ENCODE measurements around the gene MYO5C. TPM values are rescaled to one million over a fixed set of nuclear protein-coding genes. Genes with fewer than 3 reads are reported as not detected.
"Not testable (repeated sequence)": the region's sequence is repeated elsewhere in the genome, so short reads cannot be mapped to it uniquely, and the experiment has no call there.

MYO5C gene
- total and polyA plus RNA-seq, 5 donors from 2014 or later, result 0.60 to 4.1 (median 1.5) TPM

DNA sequence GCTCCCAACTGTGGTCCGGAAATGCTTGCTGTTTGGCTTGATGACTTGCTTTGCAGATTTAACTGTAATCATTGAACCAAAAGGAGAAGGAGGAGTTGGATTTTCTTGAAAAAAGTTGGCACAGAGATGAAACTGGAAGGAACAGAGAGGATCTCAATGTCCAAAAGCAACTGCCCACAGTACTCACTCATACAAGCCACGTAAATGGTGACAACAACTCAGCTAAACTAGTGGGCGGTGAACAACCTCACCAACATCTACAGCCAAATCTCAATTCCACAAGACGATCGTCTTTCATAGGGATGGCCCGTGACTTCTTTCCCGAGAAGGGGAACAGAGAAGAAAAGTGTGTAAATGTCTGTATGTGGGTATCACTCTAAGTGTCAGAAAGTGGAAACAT is 48.1 kb downstream of the MYO5C start:
- Mint-ChIP-seq H3K27me3 (no peaks in the 10 kb centered on the region), H3K36me3 (peaks cover 37% of the 10 kb centered on the region), H3K4me1 (peaks cover 0 to 7% (median 3%) of the 10 kb centered on the region in 4 donors), H3K27ac (no peak overlapping the region), H3K9me3 (no peaks in the 10 kb centered on the region), H3K4me3 (no peak overlapping the region)
- no peaks in the 10 kb centered on the region for H3K27me3 ChIP-seq (ENCODE audit: control insufficient read depth, insufficient read depth, low read length)
- no peaks in the 10 kb centered on the region for H3K9me3 ChIP-seq (ENCODE audit: control insufficient read depth in 2 of 2, low read length in 2 of 2)
- no peak overlapping the region for H3K4me3 ChIP-seq (ENCODE audit: low read depth, low read length)
- ATAC-seq (ENCODE audit: low read depth in 2 of 2), result no peak
- no peaks in the 10 kb centered on the region for H3K4me1 ChIP-seq (ENCODE audit: control insufficient read depth, insufficient read depth, low read length, poor library complexity, severe bottlenecking)
- H3K36me3 ChIP-seq (ENCODE audit: control insufficient read depth, insufficient read depth, low read length), result no peaks in the 10 kb centered on the region
- H3K27ac ChIP-seq (ENCODE audit: insufficient read depth, low read length, poor library complexity, severe bottlenecking), result no peak overlapping the region
- DNase-seq, result no peak

DNA sequence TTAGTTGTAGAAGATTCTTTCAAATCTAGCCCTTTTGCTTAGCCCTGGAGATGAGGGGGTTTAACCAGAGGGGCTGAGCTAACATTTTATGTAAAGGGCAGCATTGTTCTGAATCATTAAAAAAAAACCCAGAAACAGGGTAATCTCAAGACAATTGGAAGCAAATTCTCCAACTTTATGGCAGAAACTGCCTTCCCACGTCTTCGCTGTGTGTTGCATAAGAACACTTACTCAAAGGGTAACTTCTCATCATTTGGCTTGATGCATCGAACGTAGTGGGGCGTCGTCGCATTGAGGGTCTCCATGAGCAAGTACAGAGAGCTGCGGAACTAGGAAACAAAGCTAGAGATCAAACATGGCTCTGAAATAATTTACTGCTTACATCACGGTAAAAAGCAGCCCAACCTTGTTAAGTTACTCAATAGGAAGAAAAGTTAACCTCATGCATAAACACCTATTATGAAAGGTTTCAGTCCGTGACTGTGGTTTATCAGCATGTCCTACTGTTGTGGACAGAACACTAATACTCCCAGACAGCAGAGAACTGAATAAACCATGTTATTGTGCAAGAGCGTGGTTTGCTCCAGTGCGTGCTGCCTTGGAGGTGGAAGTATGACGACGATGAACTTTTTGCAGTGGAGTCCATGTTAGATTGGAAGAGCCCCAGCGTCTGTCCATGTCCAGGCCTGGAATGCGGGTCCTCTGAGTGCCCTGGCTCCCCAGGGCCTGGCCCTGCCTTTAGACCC is 48.7 kb downstream of the MYO5C start:
- H3K27me3 ChIP-seq (ENCODE audit: control insufficient read depth, insufficient read depth, low read length), result no peaks in the 10 kb centered on the region
- H3K27me3 Mint-ChIP-seq, result no peaks in the 10 kb centered on the region
- no peaks in the 10 kb centered on the region for H3K36me3 ChIP-seq (ENCODE audit: control insufficient read depth, insufficient read depth, low read length)
- ATAC-seq (ENCODE audit: low read depth in 2 of 2), result no peak
- no peak overlapping the region for H3K27ac ChIP-seq (ENCODE audit: insufficient read depth, low read length, poor library complexity, severe bottlenecking)
- no peaks in the 10 kb centered on the region for H3K9me3 Mint-ChIP-seq
- H3K36me3 Mint-ChIP-seq, result peaks cover 37% of the 10 kb centered on the region
- DNase-seq, result no peak
- no peaks in the 10 kb centered on the region for H3K9me3 ChIP-seq (ENCODE audit: control insufficient read depth in 2 of 2, low read length in 2 of 2)
- H3K4me3 ChIP-seq (ENCODE audit: low read depth, low read length), result no peak overlapping the region
- H3K4me1 ChIP-seq (ENCODE audit: control insufficient read depth, insufficient read depth, low read length, poor library complexity, severe bottlenecking), result no peaks in the 10 kb centered on the region
- H3K4me1 Mint-ChIP-seq, result peaks cover 0 to 12% (median 4%) of the 10 kb centered on the region in 4 donors
- no peak overlapping the region for H3K27ac Mint-ChIP-seq
- no peak overlapping the region for H3K4me3 Mint-ChIP-seq

DNA sequence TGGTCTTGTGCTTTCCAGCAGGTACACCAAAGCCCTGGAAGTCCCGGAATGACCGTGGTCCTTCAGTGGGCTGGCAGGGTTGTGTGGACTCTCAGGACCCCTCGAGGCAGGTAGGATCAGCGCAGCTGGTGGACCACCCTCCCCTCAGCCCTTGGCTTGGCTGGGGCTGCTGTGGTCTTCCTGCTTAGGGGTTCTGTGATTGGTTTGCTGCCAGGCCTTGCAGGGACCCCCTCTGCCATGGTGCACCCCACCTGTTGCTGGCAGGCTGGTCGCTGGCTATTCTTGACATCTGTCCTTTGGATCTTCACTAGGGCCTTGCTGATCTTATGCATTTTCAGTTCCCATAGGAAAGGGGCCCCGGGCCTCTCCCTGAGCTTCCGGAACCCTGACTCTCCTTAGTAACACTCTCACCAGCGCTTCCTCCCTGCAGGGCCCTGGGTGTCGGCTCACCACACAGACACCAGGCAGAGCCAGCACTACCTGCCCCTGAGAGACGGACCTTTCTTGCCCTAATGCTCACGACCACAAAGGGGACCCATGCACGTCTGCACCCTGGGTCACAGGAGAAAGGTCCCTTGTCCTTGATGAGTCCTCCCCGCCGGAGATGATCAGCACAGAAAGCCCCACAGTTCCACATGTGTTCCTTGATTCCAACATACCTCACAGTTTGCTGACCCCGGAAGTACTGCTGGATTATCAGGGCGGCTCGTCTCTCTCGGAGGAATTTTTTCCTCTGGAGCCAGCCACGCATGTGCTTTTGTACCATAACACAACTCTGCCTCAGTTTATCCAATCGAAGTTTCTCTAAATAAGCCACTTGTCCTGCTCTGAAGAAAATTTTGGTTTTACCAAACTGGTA is 51.7 kb downstream of the MYO5C start:
- no peak overlapping the region for H3K4me3 Mint-ChIP-seq
- peaks cover 7 to 22% (median 10%) of the 10 kb centered on the region in 4 donors for H3K4me1 Mint-ChIP-seq
- Histone ChIP-seq H3K4me3 (ENCODE audit: low read depth, low read length) (no peak overlapping the region), H3K36me3 (ENCODE audit: control insufficient read depth, insufficient read depth, low read length) (no peaks in the 10 kb centered on the region), H3K27ac (ENCODE audit: insufficient read depth, low read length, poor library complexity, severe bottlenecking) (no peak overlapping the region), H3K4me1 (ENCODE audit: control insufficient read depth, insufficient read depth, low read length, poor library complexity, severe bottlenecking) (peaks cover 10% of the 10 kb centered on the region), H3K9me3 (ENCODE audit: control insufficient read depth in 2 of 2, low read length in 2 of 2) (no peaks in the 10 kb centered on the region), H3K27me3 (ENCODE audit: control insufficient read depth, insufficient read depth, low read length) (no peaks in the 10 kb centered on the region)
- H3K9me3 Mint-ChIP-seq, result no peaks in the 10 kb centered on the region
- no peak overlapping the region for H3K27ac Mint-ChIP-seq
- ATAC-seq (ENCODE audit: low read depth in 2 of 2), result no peak
- no peaks in the 10 kb centered on the region for H3K27me3 Mint-ChIP-seq
- H3K36me3 Mint-ChIP-seq, result peaks cover 37% of the 10 kb centered on the region
- no peak for DNase-seq

DNA sequence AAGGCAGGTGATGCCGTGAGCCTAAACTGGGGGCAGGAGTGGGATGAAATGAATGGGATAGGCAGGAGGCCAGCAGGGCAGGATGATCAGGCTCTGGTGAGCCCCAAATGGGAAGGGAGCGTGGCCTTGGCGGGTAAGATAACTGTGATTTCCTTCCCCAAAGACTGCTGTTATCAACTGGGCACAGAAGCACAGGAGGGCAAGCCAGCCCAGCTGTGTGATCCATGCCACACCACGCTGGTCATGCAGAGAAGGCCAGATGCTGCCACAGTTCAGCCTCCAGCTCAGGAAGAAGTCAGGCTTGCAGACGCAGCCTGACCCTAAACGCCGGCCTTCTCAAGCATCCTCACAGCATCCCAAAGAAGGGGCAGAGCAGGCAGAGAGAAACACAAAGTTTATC is 52.3 kb downstream of the MYO5C start:
- H3K27ac ChIP-seq (ENCODE audit: insufficient read depth, low read length, poor library complexity, severe bottlenecking), result no peak overlapping the region
- DNase-seq, result no peak
- H3K4me3 ChIP-seq (ENCODE audit: low read depth, low read length), result no peak overlapping the region
- H3K36me3 ChIP-seq (ENCODE audit: control insufficient read depth, insufficient read depth, low read length), result no peaks in the 10 kb centered on the region
- Mint-ChIP-seq H3K4me3 (no peak overlapping the region), H3K27ac (no peak overlapping the region), H3K36me3 (peaks cover 37% of the 10 kb centered on the region), H3K27me3 (no peaks in the 10 kb centered on the region), H3K9me3 (no peaks in the 10 kb centered on the region), H3K4me1 (peaks cover 5 to 22% (median 8%) of the 10 kb centered on the region in 4 donors)
- H3K4me1 ChIP-seq (ENCODE audit: control insufficient read depth, insufficient read depth, low read length, poor library complexity, severe bottlenecking), result peaks cover 10% of the 10 kb centered on the region
- H3K27me3 ChIP-seq (ENCODE audit: control insufficient read depth, insufficient read depth, low read length), result no peaks in the 10 kb centered on the region
- no peak for ATAC-seq (ENCODE audit: low read depth in 2 of 2)
- no peaks in the 10 kb centered on the region for H3K9me3 ChIP-seq (ENCODE audit: control insufficient read depth in 2 of 2, low read length in 2 of 2)

DNA sequence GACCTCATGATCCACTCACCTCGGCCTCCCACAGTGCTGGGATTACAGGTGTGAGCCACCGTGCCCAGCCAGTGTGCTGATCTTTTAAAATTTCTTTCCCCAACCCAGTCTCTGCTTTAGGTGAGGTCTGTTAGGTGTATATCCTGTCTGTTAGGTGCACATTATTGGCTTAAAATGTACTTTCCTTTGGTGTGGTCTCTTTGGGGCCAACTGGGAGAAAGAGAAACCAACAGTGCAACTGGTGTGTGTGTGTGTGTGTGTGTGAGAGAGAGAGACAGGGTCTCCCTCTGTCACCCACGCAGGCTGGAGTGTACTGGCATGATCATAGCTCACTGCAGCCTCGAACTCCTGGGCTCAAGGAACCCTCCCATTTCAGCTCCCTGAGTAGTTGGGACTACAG is 54.1 kb downstream of the MYO5C start:
- peak overlapping the region; percentile 38 for H3K27ac ChIP-seq (ENCODE audit: insufficient read depth, low read length, poor library complexity, severe bottlenecking)
- peaks cover 3% of the 10 kb centered on the region for H3K36me3 ChIP-seq (ENCODE audit: control insufficient read depth, insufficient read depth, low read length)
- peak in 2 of 3 donors; percentile 62 to 82 for DNase-seq
- Mint-ChIP-seq H3K27ac (peak overlapping the region; percentile 81 to 93 (median 87)), H3K27me3 (no peaks in the 10 kb centered on the region), H3K4me3 (peak overlapping the region in 3 of 4 donors; percentile 8 to 74 (median 72)), H3K4me1 (peaks cover 5 to 31% (median 8%) of the 10 kb centered on the region in 4 donors), H3K9me3 (no peaks in the 10 kb centered on the region), H3K36me3 (peaks cover 25% of the 10 kb centered on the region)
- peaks cover 10% of the 10 kb centered on the region for H3K4me1 ChIP-seq (ENCODE audit: control insufficient read depth, insufficient read depth, low read length, poor library complexity, severe bottlenecking)
- H3K27me3 ChIP-seq (ENCODE audit: control insufficient read depth, insufficient read depth, low read length), result no peaks in the 10 kb centered on the region
- no peaks in the 10 kb centered on the region for H3K9me3 ChIP-seq (ENCODE audit: control insufficient read depth in 2 of 2, low read length in 2 of 2)
- ATAC-seq (ENCODE audit: low read depth in 2 of 2), result peak; percentile 89 to 90
- H3K4me3 ChIP-seq (ENCODE audit: low read depth, low read length), result no peak overlapping the region

DNA sequence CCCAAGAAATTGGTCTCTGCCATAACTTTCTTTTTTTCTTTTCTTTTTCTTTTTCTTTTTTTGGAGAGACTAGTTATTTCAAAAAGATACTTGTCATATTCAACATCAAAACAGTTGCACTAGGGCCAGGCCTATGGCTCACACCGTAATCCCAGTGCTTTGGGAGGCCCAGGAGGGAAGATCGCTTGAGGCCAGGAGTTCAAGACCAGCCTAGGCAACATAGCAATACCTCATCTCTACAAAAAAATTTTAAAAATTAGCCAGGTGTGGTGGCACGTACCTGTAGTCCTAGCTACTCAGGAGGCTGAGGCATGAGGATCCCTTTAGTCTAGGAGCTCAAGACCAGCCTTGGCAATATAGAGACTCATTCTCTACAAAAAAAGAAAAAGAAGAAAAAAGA is 55.4 kb downstream of the MYO5C start:
- H3K9me3 ChIP-seq (ENCODE audit: control insufficient read depth in 2 of 2, low read length in 2 of 2), result no peaks in the 10 kb centered on the region
- peaks cover 21% of the 10 kb centered on the region for H3K4me1 ChIP-seq (ENCODE audit: control insufficient read depth, insufficient read depth, low read length, poor library complexity, severe bottlenecking)
- ATAC-seq (ENCODE audit: low read depth in 2 of 2), result no peak
- peaks cover 3% of the 10 kb centered on the region for H3K36me3 ChIP-seq (ENCODE audit: control insufficient read depth, insufficient read depth, low read length)
- H3K4me3 ChIP-seq (ENCODE audit: low read depth, low read length), result no peak overlapping the region
- Mint-ChIP-seq H3K36me3 (peaks cover 17% of the 10 kb centered on the region), H3K9me3 (no peaks in the 10 kb centered on the region), H3K4me3 (no peak overlapping the region), H3K4me1 (peaks cover 13 to 43% (median 15%) of the 10 kb centered on the region in 4 donors), H3K27ac (no peak overlapping the region), H3K27me3 (no peaks in the 10 kb centered on the region)
- H3K27ac ChIP-seq (ENCODE audit: insufficient read depth, low read length, poor library complexity, severe bottlenecking), result no peak overlapping the region
- DNase-seq, result no peak
- no peaks in the 10 kb centered on the region for H3K27me3 ChIP-seq (ENCODE audit: control insufficient read depth, insufficient read depth, low read length)

DNA sequence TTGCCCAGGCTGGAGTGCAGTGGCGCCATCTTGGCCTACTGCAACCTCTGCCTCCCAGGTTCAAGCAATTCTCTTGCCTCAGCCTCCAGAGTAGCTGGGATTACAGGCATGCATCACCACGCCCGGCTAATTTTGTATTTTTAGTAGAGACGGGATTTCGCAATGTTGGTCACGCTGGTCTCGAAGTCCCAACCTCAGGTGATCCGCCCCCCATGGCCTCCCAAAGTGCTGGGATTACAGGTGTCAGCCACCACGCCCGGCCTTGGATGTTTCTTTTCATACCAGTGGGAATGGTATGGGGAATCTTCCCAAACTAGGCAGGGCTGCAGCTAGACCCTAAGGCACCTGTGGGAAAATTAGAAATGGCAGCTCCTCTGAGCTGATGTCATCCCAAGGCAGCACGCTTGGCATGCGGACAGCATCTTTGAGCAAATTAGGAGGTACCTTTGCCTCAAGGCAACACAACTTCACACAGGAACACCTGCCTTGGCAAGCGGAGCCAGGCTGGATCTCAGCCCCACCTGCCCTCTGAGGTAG is 56.5 kb downstream of the MYO5C start:
- peaks cover 32% of the 10 kb centered on the region for H3K4me1 ChIP-seq (ENCODE audit: control insufficient read depth, insufficient read depth, low read length, poor library complexity, severe bottlenecking)
- H3K27me3 Mint-ChIP-seq; H3K4me3 ChIP-seq (ENCODE audit: low read depth, low read length); H3K27ac Mint-ChIP-seq; DNase-seq; H3K36me3 ChIP-seq (ENCODE audit: control insufficient read depth, insufficient read depth, low read length); H3K27me3 ChIP-seq (ENCODE audit: control insufficient read depth, insufficient read depth, low read length); H3K36me3 Mint-ChIP-seq; H3K27ac ChIP-seq (ENCODE audit: insufficient read depth, low read length, poor library complexity, severe bottlenecking); H3K4me3 Mint-ChIP-seq; H3K9me3 Mint-ChIP-seq; H3K9me3 ChIP-seq (ENCODE audit: control insufficient read depth in 2 of 2, low read length in 2 of 2); ATAC-seq (ENCODE audit: low read depth in 2 of 2): not testable (repeated sequence)
- H3K4me1 Mint-ChIP-seq, result peaks cover 19 to 54% (median 23%) of the 10 kb centered on the region in 4 donors
